Smooth muscle cell (in vitro differentiated cells): ENCODE measurements around the gene PHF2. TPM values are rescaled to one million over a fixed set of nuclear protein-coding genes. Genes with fewer than 3 reads are reported as not detected.

Experiments
- DNase-seq: peaks from one replicate; lab custom pipeline; 2025; ENCODE audit not compliant: unreplicated experiment; lab: John Stamatoyannopoulos, UW
- H2AFZ ChIP-seq: fragments of 200-600 bp; sonication (generic); 2 replicates; pipeline ENCODE4 v1.6.0; 2016; ENCODE audit warnings: antibody characterized with exemption, low read depth, mild to moderate bottlenecking
- H3F3A ChIP-seq: fragments of 200-600 bp; sonication (generic); 2 replicates; pipeline ENCODE4 v1.6.0; 2017; ENCODE audit warnings: antibody characterized with exemption, low read depth
- H3K27ac ChIP-seq: fragments of 200-600 bp; sonication (generic); 2 replicates; pipeline ENCODE4 v1.5.1; 2016; ENCODE audit warnings: low read depth, mild to moderate bottlenecking
- H3K27me3 ChIP-seq: fragments of 200-600 bp; sonication (generic); 2 replicates; pipeline ENCODE4 v1.6.1; 2016; ENCODE audit warnings: low read depth, mild to moderate bottlenecking
- H3K36me3 ChIP-seq: fragments of 200-600 bp; sonication (generic); 2 replicates; pipeline ENCODE4 v1.5.1; 2016; ENCODE audit warnings: low read depth
- H3K4me1 ChIP-seq: fragments of 200-600 bp; sonication (generic); 2 replicates; pipeline ENCODE4 v1.5.1; 2016; ENCODE audit warnings: low read depth
- H3K4me2 ChIP-seq: fragments of 200-600 bp; sonication (generic); 2 replicates; pipeline ENCODE4 v1.6.0; 2016; ENCODE audit warnings: mild to moderate bottlenecking
- H3K4me3 ChIP-seq: fragments of 200-600 bp; sonication (generic); 2 replicates; pipeline ENCODE4 v1.5.1; 2016; ENCODE audit warnings: mild to moderate bottlenecking
- H3K79me2 ChIP-seq: fragments of 200-600 bp; sonication (generic); 2 replicates; pipeline ENCODE4 v1.6.0; 2016; ENCODE audit warnings: low read depth, mild to moderate bottlenecking
- H3K9ac ChIP-seq: fragments of 200-600 bp; sonication (generic); 2 replicates; pipeline ENCODE4 v1.6.0; 2016; ENCODE audit warnings: low read depth
- H3K9me3 ChIP-seq: fragments of 200-600 bp; sonication (generic); replicated peaks from 2 replicates; pipeline ENCODE4 v1.5.1; 2016; ENCODE audit warnings: low read depth
- H4K20me1 ChIP-seq: fragments of 200-600 bp; sonication (generic); 2 replicates; pipeline ENCODE4 v1.6.0; 2016; ENCODE audit warnings: low read depth
- WGBS: methylation state at CpG from one replicate; pipeline ENCODE4 v1.1.7; 2016; ENCODE audit warnings: low lambda C conversion rate; 5-methylcytosine and 5-hydroxymethylcytosine counted together
- polyA plus RNA-seq: library from polyadenylated mRNA; unstranded; fragments of >200 nt; fragmentation: Nextera tagmentation; extraction: Ambion mirVana; gene quantifications from 2 replicates; pipeline ENCODE4 v1.2.1, GENCODE V29; 2016
- total RNA-seq: library from RNA; depleted of rRNA; stranded (reverse); fragments of >200 nt; gene quantifications from 2 replicates; pipeline ENCODE4 v1.2.3, GENCODE V29; 2014
- TF ChIP-seq, protein P1 (sequence below): fragments of 200-600 bp; sonication (generic); IDR thresholded peaks from 2 replicates; pipeline ENCODE4 v1.5.1; 2017; ENCODE audit warnings: borderline replicate concordance, mild to moderate bottlenecking, antibody characterized with exemption; ENCODE audit not compliant: insufficient read depth, poor library complexity, severe bottlenecking

PHF2 gene
- total and polyA plus RNA-seq, 2 experiments from 2014 or later, result 11.1 to 18.3 TPM

DNA sequence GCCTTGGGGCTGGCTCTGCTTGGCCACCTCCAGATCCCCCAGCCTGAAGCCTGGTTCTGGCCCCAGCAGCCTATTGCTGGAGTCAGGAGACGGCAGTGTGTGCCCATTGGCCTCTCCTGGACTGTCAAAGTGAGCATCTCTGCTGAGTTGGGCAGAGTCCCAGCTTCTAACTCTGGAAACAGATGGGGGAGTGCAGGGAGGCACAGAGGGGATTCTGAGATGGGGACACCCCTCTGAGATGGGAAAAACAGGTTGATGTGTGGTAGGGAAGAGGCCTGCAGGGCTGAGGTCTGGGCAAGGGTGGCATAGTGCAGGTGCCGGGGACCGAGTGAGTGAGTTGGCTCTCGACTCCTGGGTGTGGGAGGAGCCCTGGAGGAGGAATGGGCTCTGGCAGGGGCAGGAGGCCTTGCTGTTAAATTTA is 27.5 kb downstream of the PHF2 start:
- no peak overlapping the region for H3K27ac ChIP-seq
- no peak overlapping the region for H3K9ac ChIP-seq
- H3K4me3 ChIP-seq, result no peak overlapping the region
- no peak for DNase-seq
- no peak overlapping the region for H2AFZ ChIP-seq
- peaks cover 85% of the 10 kb centered on the region for H3K79me2 ChIP-seq
- no peaks in the 10 kb centered on the region for H3K36me3 ChIP-seq
- no peaks in the 10 kb centered on the region for H3K27me3 ChIP-seq
- no peak overlapping the region for H3K4me2 ChIP-seq
- H3K9me3 ChIP-seq, result no peaks in the 10 kb centered on the region
- TF ChIP-seq, protein P1, sequence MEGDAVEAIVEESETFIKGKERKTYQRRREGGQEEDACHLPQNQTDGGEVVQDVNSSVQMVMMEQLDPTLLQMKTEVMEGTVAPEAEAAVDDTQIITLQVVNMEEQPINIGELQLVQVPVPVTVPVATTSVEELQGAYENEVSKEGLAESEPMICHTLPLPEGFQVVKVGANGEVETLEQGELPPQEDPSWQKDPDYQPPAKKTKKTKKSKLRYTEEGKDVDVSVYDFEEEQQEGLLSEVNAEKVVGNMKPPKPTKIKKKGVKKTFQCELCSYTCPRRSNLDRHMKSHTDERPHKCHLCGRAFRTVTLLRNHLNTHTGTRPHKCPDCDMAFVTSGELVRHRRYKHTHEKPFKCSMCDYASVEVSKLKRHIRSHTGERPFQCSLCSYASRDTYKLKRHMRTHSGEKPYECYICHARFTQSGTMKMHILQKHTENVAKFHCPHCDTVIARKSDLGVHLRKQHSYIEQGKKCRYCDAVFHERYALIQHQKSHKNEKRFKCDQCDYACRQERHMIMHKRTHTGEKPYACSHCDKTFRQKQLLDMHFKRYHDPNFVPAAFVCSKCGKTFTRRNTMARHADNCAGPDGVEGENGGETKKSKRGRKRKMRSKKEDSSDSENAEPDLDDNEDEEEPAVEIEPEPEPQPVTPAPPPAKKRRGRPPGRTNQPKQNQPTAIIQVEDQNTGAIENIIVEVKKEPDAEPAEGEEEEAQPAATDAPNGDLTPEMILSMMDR, result no peak
- no peaks in the 10 kb centered on the region for H3K4me1 ChIP-seq
- H3F3A ChIP-seq, result no peaks in the 10 kb centered on the region
- 95% methylated on average over 4 of the region's 4 CpGs for WGBS
- peaks cover 86% of the 10 kb centered on the region for H4K20me1 ChIP-seq

DNA sequence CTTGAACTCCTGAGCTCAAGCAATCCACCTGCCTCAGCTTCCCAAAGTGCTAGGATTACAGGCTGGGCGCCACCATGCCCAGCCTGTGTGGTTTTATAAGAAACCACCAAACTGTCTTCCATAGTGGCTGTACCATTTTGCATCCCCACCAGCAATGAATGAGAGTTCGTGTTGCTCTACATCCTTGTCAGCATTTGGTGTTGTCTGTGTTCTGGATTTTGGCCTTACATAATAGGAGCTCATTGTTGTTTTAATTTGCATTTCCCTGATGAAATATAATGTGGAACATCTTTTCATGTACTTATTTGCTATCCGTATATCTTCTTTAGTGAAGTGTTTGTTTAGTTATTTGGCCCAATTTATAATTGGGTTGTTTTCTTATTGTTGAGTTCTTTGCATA is 29.8 kb downstream of the PHF2 start:
- Histone ChIP-seq H3K27ac (no peak overlapping the region), H3K4me1 (no peaks in the 10 kb centered on the region), H3K4me2 (no peak overlapping the region), H3K4me3 (no peak overlapping the region), H4K20me1 (peaks cover 78% of the 10 kb centered on the region), H3K79me2 (peaks cover 98% of the 10 kb centered on the region), H3K27me3 (no peaks in the 10 kb centered on the region), H3K9ac (no peak overlapping the region), H2AFZ (no peak overlapping the region), H3K36me3 (no peaks in the 10 kb centered on the region), H3K9me3 (peaks cover 12% of the 10 kb centered on the region), H3F3A (no peaks in the 10 kb centered on the region)
- WGBS, result 78% methylated on average over 3 of the region's 3 CpGs
- DNase-seq, result no peak
- TF ChIP-seq, protein P1, result no peak

DNA sequence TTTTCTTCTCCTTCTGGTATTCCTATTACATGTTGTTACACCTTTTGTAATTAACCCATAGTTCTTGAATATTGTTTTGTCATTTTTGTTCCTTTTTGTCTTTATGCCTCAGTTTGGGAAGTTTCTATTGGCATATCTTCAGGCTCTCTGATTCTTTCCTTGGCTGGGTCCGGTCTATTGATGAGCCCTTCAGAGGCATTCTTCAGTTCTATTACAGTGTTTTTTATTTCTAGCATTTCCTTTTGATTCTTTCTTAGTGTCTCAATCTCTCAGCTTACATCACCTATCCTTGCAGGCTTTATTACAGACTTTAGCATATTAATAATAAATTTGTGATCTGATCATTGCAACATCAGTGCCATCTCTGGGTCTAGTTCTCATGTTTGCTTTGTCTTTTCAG is 33.8 kb downstream of the PHF2 start:
- H3K36me3 ChIP-seq, result no peaks in the 10 kb centered on the region
- H3K79me2 ChIP-seq, result peaks cover 87% of the 10 kb centered on the region
- DNase-seq, result no peak
- H3K4me3 ChIP-seq, result no peak overlapping the region
- H3K27ac ChIP-seq, result no peak overlapping the region
- no peak overlapping the region for H2AFZ ChIP-seq
- no peak overlapping the region for H3K4me2 ChIP-seq
- H4K20me1 ChIP-seq, result peaks cover 85% of the 10 kb centered on the region
- H3K27me3 ChIP-seq, result no peaks in the 10 kb centered on the region
- no peaks in the 10 kb centered on the region for H3F3A ChIP-seq
- WGBS, result 100% methylated on average over 1 of the region's 1 CpG
- H3K9me3 ChIP-seq, result peaks cover 12% of the 10 kb centered on the region
- no peak overlapping the region for H3K9ac ChIP-seq
- TF ChIP-seq, protein P1, result no peak
- no peaks in the 10 kb centered on the region for H3K4me1 ChIP-seq

DNA sequence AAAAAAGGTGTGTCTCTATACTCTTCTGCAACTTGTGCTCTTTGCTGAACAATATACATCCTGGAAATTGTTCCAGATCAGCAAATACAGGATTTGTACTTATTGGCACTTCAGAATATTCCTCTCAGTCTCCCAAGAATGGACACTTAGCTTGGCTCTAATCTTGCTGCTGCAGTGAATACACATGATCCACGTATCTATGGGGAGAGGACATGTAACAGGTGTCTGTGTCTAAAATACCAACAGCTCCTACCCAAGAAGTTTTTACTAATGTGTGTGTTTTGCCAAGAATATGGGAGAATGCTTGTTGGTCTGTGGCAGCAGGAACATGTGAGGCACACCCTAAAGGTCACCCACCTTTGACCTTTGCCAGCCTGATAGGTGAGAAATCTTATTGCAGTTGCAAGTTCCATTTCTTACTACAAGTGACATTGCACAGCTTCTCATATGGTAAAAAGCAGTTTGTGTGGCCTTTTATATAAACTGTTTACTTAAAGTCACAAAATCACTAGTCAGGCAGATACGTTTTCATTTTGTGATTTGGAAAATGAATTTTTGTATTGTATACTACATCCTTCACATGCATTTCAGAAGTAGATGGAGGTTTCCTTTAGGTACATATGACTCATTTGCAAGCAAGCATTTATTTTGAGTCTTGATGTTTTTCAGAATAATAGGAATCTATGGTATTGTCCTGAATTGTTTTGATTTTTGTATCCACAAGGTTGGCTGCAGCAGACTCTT is 35.8 kb downstream of the PHF2 start:
- no peaks in the 10 kb centered on the region for H3K36me3 ChIP-seq
- TF ChIP-seq, protein P1, result no peak
- peaks cover 12% of the 10 kb centered on the region for H3K9me3 ChIP-seq
- no peak overlapping the region for H3K9ac ChIP-seq
- 96% methylated on average over 2 of the region's 2 CpGs for WGBS
- H3F3A ChIP-seq, result no peaks in the 10 kb centered on the region
- H3K27me3 ChIP-seq, result no peaks in the 10 kb centered on the region
- peaks cover 79% of the 10 kb centered on the region for H3K79me2 ChIP-seq
- peaks cover 2% of the 10 kb centered on the region for H3K4me1 ChIP-seq
- H3K27ac ChIP-seq, result no peak overlapping the region
- no peak overlapping the region for H3K4me3 ChIP-seq
- no peak for DNase-seq
- H2AFZ ChIP-seq, result no peak overlapping the region
- H3K4me2 ChIP-seq, result no peak overlapping the region
- peaks cover 87% of the 10 kb centered on the region for H4K20me1 ChIP-seq
